COLO668 (cell line): ENCODE results near the gene WDR3.
A peak's percentile ranks its signal among the peaks of the same experiment; 100 is the strongest.
"Not testable (repeated sequence)": the region's sequence is repeated elsewhere in the genome, so short reads cannot be mapped to it uniquely, and the experiment has no call there.

ENCODE experiments used
- DNase-seq: peaks from one replicate; lab custom pipeline; 2025; ENCODE audit not compliant: unreplicated experiment; lab: John Stamatoyannopoulos, UW

Gene WDR3

GRCh38 chr1:117929343-117930172 lies at the start of gene WDR3, which contains the start of gene GDAP2:
WDR3 (plus strand) TSS chr1:117929739; CDS start chr1:117933320, 3,581 bp downstream.
GDAP2 (minus strand) TSS chr1:117929621; CDS start chr1:117920357, 9,264 bp downstream.
- peak; percentile 99 for DNase-seq

GRCh38 chr1:117883616-117884015 lies 45.9 kb upstream of the WDR3 start:
- DNase-seq = no peak

GRCh38 chr1:117886101-117886795 lies 43.3 kb upstream of the WDR3 start:
- DNase-seq = no peak

GRCh38 chr1:117890452-117890851 lies 39.1 kb upstream of the WDR3 start:
- no peak for DNase-seq

GRCh38 chr1:117892512-117892911 lies 37.0 kb upstream of the WDR3 start:
- DNase-seq = no peak

GRCh38 chr1:117894078-117894477 lies 35.5 kb upstream of the WDR3 start:
- no peak for DNase-seq

- peak; percentile 65 for DNase-seq
These were observed 33.9 kb upstream of the WDR3 start for GRCh38 chr1:117895482-117896114.

- no peak for DNase-seq
These were observed 32.0 kb upstream of the WDR3 start for GRCh38 chr1:117897551-117897950.

- no peak for DNase-seq
These were observed 29.7 kb upstream of the WDR3 start for GRCh38 chr1:117899801-117900200.

- no peak for DNase-seq
These were observed 26.6 kb upstream of the WDR3 start for GRCh38 chr1:117902944-117903343.

- no peak for DNase-seq
These were observed 25.1 kb upstream of the WDR3 start for GRCh38 chr1:117904485-117904884.

- no peak for DNase-seq
These were observed 24.5 kb upstream of the WDR3 start for GRCh38 chr1:117905019-117905418.

- no peak for DNase-seq
These were observed 18.5 kb upstream of the WDR3 start for GRCh38 chr1:117911051-117911450.

- DNase-seq = no peak
These were observed 10.2 kb upstream of the WDR3 start for GRCh38 chr1:117919376-117919775.

GRCh38 chr1:117921991-117922390 lies 7.5 kb upstream of the WDR3 start:
- DNase-seq = no peak

- DNase-seq = not testable (repeated sequence)
These were observed 6.8 kb upstream of the WDR3 start for GRCh38 chr1:117922717-117923116.

GRCh38 chr1:117925981-117926380 lies 3.6 kb upstream of the WDR3 start:
- no peak for DNase-seq

- peak; percentile 60 for DNase-seq
These were observed 627 bp upstream of the WDR3 start for GRCh38 chr1:117928881-117929342.

GRCh38 chr1:117930173-117930447 lies 571 bp downstream of the WDR3 start:
- DNase-seq = no peak

- no peak for DNase-seq
These were observed 945 bp downstream of the WDR3 start for GRCh38 chr1:117930484-117930883.

- no peak for DNase-seq
These were observed 3.0 kb downstream of the WDR3 start for GRCh38 chr1:117932576-117932975.

- no peak for DNase-seq
These were observed 4.2 kb downstream of the WDR3 start for GRCh38 chr1:117933769-117934168.
